Keratinocyte (primary cell): Measurements from ENCODE around the gene TOX2. TPM values are rescaled to one million over a fixed set of nuclear protein-coding genes. Genes with fewer than 3 reads are reported as not detected.

Experiments used
- DNase-seq: peaks from one replicate; pipeline ENCODE4 v3.0.0-alpha.2; 2011; ENCODE audit warnings: low read depth, missing footprints, low spot score
- FAIRE-seq: peaks from 2 replicates; lab custom pipeline; 2011; peaks lifted over from hg19 to GRCh38; lab: Jason Lieb, UNC
- H2AFZ ChIP-seq: 2 replicates; pipeline ENCODE4 v1.6.0; 2012; ENCODE audit warnings: low read length, control low read depth, inconsistent platforms; ENCODE audit not compliant: control insufficient read depth
- H3K27ac ChIP-seq: 2 replicates; pipeline ENCODE4 v1.5.1; 2011; ENCODE audit warnings: low read length; ENCODE audit not compliant: control insufficient read depth, insufficient read depth
- H3K27me3 ChIP-seq: 3 replicates; pipeline ENCODE4 v1.6.0; 2011; ENCODE audit warnings: low read length; ENCODE audit not compliant: control insufficient read depth, insufficient read depth; ENCODE audit errors: extremely low read depth
- H3K36me3 ChIP-seq, 2 experiments: 2 replicates in 1 of 2; 3 replicates in 1 of 2; pipeline ENCODE4 v1.5.1; 2011; ENCODE audit warnings: low read length in 2 of 2, mild to moderate bottlenecking in 1 of 2; ENCODE audit not compliant: control insufficient read depth in 2 of 2, insufficient read depth in 2 of 2; ENCODE audit errors: extremely low read depth in 1 of 2
- H3K4me1 ChIP-seq: 3 replicates; pipeline ENCODE4 v1.5.1; 2011; ENCODE audit warnings: low read length; ENCODE audit not compliant: control insufficient read depth, insufficient read depth; ENCODE audit errors: extremely low read depth
- H3K4me2 ChIP-seq: 3 replicates; pipeline ENCODE4 v1.6.0; 2011; ENCODE audit warnings: low read depth, low read length; ENCODE audit not compliant: control insufficient read depth, insufficient read depth; ENCODE audit errors: extremely low read depth
- H3K4me3 ChIP-seq, 3 experiments: fragments of 200-600 bp in 1 of 3; sonication (generic) in 1 of 3; 2 replicates in 2 of 3; 3 replicates in 1 of 3; pipeline ENCODE4 v1.5.1; 2011 to 2016; ENCODE audit warnings: low read length in 3 of 3, mild to moderate bottlenecking in 3 of 3, control low read depth in 2 of 3, inconsistent platforms in 1 of 3, low read depth in 1 of 3, mixed read lengths in 1 of 3, mixed run types in 1 of 3, moderate library complexity in 1 of 3; ENCODE audit not compliant: control insufficient read depth in 2 of 3, insufficient read depth in 2 of 3; ENCODE audit errors: extremely low read depth in 1 of 3
- H3K79me2 ChIP-seq: 2 replicates; pipeline ENCODE4 v1.6.0; 2012; ENCODE audit warnings: low read length; ENCODE audit not compliant: control insufficient read depth, insufficient read depth
- H3K9ac ChIP-seq: 3 replicates; pipeline ENCODE4 v1.6.0; 2011; ENCODE audit warnings: low read length; ENCODE audit not compliant: control insufficient read depth, insufficient read depth; ENCODE audit errors: extremely low read depth
- H3K9me1 ChIP-seq: 3 replicates; pipeline ENCODE4 v1.6.0; 2011; ENCODE audit warnings: low read length; ENCODE audit not compliant: control insufficient read depth, insufficient read depth; ENCODE audit errors: extremely low read depth
- H3K9me3 ChIP-seq: 2 replicates; pipeline ENCODE4 v1.5.1; 2012; ENCODE audit warnings: low read depth, low read length; ENCODE audit not compliant: control insufficient read depth
- H4K20me1 ChIP-seq: 3 replicates; pipeline ENCODE4 v1.6.0; 2011; ENCODE audit warnings: low read length; ENCODE audit not compliant: control insufficient read depth, insufficient read depth; ENCODE audit errors: extremely low read depth
- CTCF ChIP-seq, 3 experiments: IDR thresholded peaks in 1 of 3; conservative IDR thresholded peaks in 1 of 3; optimal IDR thresholded peaks in 1 of 3; 2 replicates in 2 of 3; 3 replicates in 1 of 3; pipeline versions ENCODE3 to v1.5.1; 2011; ENCODE audit warnings: low read length in 3 of 3, mild to moderate bottlenecking in 3 of 3, moderate library complexity in 2 of 3, control low read depth in 1 of 3, inconsistent platforms in 1 of 3; ENCODE audit not compliant: insufficient read depth in 2 of 3; ENCODE audit errors: extremely low read depth in 1 of 3
- EZH2 ChIP-seq: IDR thresholded peaks from one replicate; pipeline ENCODE4 v1.6.1; 2012; ENCODE audit warnings: inconsistent platforms, mild to moderate bottlenecking, low read length, moderate library complexity
- dilution Hi-C: fragments of 300-500 bp; cut with MboI; formaldehyde crosslinking; loops from one replicate; pipeline ENCODE4 v1.7.0; 2020; ENCODE audit warnings: low sequenced_read_pairs; ENCODE audit not compliant: extremely low pct_ligation_motif_present
- polyA plus RNA-seq, 5 experiments: library from polyadenylated mRNA; depleted of rRNA in 3 of 5; stranded (reverse) in 3 of 5; stranded (forward) in 1 of 5; unstranded in 1 of 5; fragments of >200 nt; gene quantifications; 1 replicate in 1 of 5; 2 replicates in 3 of 5; 3 replicates in 1 of 5; pipeline versions ENCODE4 v1.2.1 to v1.2.3, GENCODE V29; 2011 to 2012; ENCODE audit warnings: missing spikeins in 2 of 5, low read depth in 1 of 5, low replicate concordance in 1 of 5

The TOX2 gene
- polyA plus RNA-seq, 1 donor (not counting 4 experiments of a cell fraction or from before 2014, with no cell fraction given): 0.20 TPM

DNA sequence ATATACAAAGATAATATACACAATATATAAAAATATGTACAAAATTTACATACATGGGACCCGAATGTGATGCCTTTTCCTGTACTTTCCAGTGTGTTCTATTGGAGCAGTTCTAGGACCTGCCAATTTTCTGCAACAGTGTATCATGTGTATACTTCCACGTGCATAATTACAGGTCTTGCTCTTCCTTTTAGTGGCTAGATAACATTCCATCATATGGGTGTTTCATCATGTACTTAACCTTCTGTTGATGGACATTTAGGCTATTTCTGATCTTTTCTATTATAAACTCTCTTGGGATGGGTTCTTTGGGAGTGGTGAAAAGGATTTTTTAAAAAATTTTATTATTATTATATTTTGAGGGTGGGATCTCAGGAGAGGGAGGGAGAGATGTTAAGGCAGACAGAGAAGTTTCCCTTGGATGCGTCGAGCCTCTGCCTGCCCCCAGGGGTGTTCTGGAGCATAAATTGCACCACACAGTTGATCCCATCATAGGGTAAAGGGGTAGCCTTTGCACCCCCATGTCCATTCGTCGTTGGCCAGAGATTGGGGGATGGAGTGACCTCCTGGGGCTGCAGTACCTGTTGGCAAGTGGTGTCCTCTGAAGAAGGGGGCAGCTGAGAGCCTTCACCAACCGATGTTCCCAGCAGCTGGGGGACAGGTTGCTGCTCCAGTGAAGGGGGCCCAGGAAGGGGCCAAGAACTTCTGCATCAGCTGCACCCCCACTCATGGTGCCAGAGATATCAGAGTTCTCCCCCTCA lies 110.3 kb downstream of the TOX2 start:
- DNase-seq (no peak), FAIRE-seq (no peak)
- dilution Hi-C loops: no loop called here
- Histone ChIP-seq H2AFZ (no peak overlapping the region), H3K4me1 (no peaks in the 10 kb centered on the region), H3K9ac (no peak overlapping the region), H4K20me1 (no peaks in the 10 kb centered on the region), H3K4me2 (no peak overlapping the region), H3K9me1 (no peaks in the 10 kb centered on the region), H3K79me2 (no peaks in the 10 kb centered on the region), H3K36me3 (no peaks in the 10 kb centered on the region), H3K27ac (no peak overlapping the region), H3K9me3 (no peaks in the 10 kb centered on the region), H3K27me3 (peaks cover 28% of the 10 kb centered on the region), H3K4me3 (no peak overlapping the region)
- TF ChIP-seq CTCF (optimal IDR thresholded peaks at IDR 0.05 in 1 of 3, IDR thresholded peaks at IDR 0.05 in 1 of 3, conservative IDR thresholded peaks at IDR 0.05 in 1 of 3; ENCODE audit: extremely low read depth in 1 of 3, insufficient read depth in 2 of 3, low read length in 3 of 3) (no peak), EZH2 (no peak)

DNA sequence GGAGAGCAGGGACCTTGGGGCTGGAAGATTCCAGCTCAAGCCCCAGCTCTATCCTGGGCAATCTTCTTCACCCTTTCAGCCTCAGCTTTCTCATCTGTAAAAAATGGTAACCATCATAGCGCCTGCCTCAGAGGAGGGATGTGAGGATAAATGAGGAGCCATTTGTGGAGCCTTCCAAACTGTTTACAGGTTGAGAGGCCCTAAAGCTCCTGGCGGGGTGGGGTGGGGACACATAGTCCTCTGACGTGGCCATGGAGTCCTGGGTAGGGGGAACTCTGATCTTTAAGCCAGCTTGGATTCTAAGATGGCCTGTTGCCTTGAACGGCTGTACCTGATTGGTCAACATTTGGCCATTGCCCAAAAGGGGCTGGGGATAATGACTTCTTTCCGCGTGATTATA lies 111.1 kb downstream of the TOX2 start:
- no peak for DNase-seq
- no peaks in the 10 kb centered on the region for H4K20me1 ChIP-seq
- H3K79me2 ChIP-seq: no peaks in the 10 kb centered on the region
- FAIRE-seq: no peak
- no peaks in the 10 kb centered on the region for H3K9me1 ChIP-seq
- no peak overlapping the region for H2AFZ ChIP-seq
- H3K4me2 ChIP-seq: no peak overlapping the region
- TF ChIP-seq EZH2 (no peak), CTCF (optimal IDR thresholded peaks at IDR 0.05 in 1 of 3, IDR thresholded peaks at IDR 0.05 in 1 of 3, conservative IDR thresholded peaks at IDR 0.05 in 1 of 3; ENCODE audit: extremely low read depth in 1 of 3, insufficient read depth in 2 of 3, low read length in 3 of 3) (no peak)
- no peaks in the 10 kb centered on the region for H3K9me3 ChIP-seq
- no peak overlapping the region for H3K4me3 ChIP-seq
- no peak overlapping the region for H3K27ac ChIP-seq
- H3K36me3 ChIP-seq: no peaks in the 10 kb centered on the region
- no peak overlapping the region for H3K9ac ChIP-seq
- dilution Hi-C loops: no loop called here
- no peaks in the 10 kb centered on the region for H3K4me1 ChIP-seq
- H3K27me3 ChIP-seq: peaks cover 28% of the 10 kb centered on the region
